Endothelial cell of umbilical vein (primary cell): ENCODE measurements around the gene OR7C2.

Experiments
- EZH2 ChIP-seq: IDR thresholded peaks from 2 replicates; pipeline ENCODE4 v1.6.1; 2012; ENCODE audit warnings: borderline replicate concordance, low read depth, mild to moderate bottlenecking, moderate library complexity, low read length, inconsistent platforms; ENCODE audit not compliant: severe bottlenecking
- FOS ChIP-seq: IDR thresholded peaks from 2 replicates; pipeline ENCODE4 v1.6.1; 2011; ENCODE audit warnings: mild to moderate bottlenecking, low read length, moderate library complexity, borderline replicate concordance; ENCODE audit not compliant: insufficient read depth
- GATA2 ChIP-seq: IDR thresholded peaks from 2 replicates; pipeline ENCODE4 v1.7.0; 2011; ENCODE audit warnings: low read depth, mild to moderate bottlenecking, moderate library complexity, mixed read lengths, low read length; ENCODE audit not compliant: insufficient read length, insufficient read depth
- JUN ChIP-seq: IDR thresholded peaks from 2 replicates; pipeline ENCODE4 v1.6.1; 2011; ENCODE audit warnings: borderline replicate concordance, low read depth; ENCODE audit not compliant: insufficient read length, insufficient read depth
- MAX ChIP-seq: IDR thresholded peaks from 2 replicates; pipeline ENCODE4 v1.6.1; 2011; ENCODE audit not compliant: insufficient read depth, insufficient read length
- MYC ChIP-seq: IDR thresholded peaks from one replicate; pipeline ENCODE4 v1.6.1; 2011; ENCODE audit warnings: mild to moderate bottlenecking, low read depth, low read length
- POLR2A ChIP-seq: IDR thresholded peaks from 2 replicates; pipeline ENCODE4 v1.6.1; 2012; ENCODE audit warnings: low read depth, mild to moderate bottlenecking, control low read depth, low read length
- POLR2AphosphoS5 ChIP-seq: IDR thresholded peaks from 2 replicates; pipeline ENCODE4 v1.6.1; 2012; ENCODE audit warnings: low read depth, mild to moderate bottlenecking, control low read depth, low read length, moderate library complexity; ENCODE audit not compliant: insufficient read depth
- TF ChIP-seq, protein P1 (sequence below), 2 donors: IDR thresholded peaks; 1 replicate in 1 of 2; 2 replicates in 1 of 2; pipeline ENCODE4 v1.5.1; 2011; ENCODE audit warnings: low read length in 2 of 2, mild to moderate bottlenecking in 2 of 2, moderate library complexity in 2 of 2, control low read depth in 1 of 2, inconsistent platforms in 1 of 2, low read depth in 1 of 2; ENCODE audit not compliant: insufficient read depth in 1 of 2; ENCODE audit errors: extremely low read depth in 1 of 2

DNA sequence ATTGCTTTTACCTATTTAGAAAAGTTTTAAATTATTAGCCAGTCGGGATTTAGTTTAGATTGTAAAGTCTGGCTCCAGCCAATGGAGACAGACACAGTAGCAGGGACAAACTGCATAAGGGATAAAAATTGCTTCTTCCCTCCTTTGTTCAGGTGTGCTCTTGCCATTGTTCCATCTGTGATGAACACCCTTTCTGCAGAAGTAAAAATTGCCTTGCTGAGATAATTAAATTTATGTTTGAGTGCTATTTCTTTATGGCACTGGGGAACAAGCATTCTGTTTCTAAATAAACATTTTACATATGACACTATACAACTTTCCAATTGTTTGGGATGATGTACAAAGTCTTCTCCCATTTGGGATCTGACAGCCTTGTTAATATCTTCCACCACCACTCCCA is 18.0 kb downstream of the OR7C2 start:
- TF ChIP-seq, protein P1, sequence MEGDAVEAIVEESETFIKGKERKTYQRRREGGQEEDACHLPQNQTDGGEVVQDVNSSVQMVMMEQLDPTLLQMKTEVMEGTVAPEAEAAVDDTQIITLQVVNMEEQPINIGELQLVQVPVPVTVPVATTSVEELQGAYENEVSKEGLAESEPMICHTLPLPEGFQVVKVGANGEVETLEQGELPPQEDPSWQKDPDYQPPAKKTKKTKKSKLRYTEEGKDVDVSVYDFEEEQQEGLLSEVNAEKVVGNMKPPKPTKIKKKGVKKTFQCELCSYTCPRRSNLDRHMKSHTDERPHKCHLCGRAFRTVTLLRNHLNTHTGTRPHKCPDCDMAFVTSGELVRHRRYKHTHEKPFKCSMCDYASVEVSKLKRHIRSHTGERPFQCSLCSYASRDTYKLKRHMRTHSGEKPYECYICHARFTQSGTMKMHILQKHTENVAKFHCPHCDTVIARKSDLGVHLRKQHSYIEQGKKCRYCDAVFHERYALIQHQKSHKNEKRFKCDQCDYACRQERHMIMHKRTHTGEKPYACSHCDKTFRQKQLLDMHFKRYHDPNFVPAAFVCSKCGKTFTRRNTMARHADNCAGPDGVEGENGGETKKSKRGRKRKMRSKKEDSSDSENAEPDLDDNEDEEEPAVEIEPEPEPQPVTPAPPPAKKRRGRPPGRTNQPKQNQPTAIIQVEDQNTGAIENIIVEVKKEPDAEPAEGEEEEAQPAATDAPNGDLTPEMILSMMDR (IDR thresholded peaks at IDR 0.05; ENCODE audit: extremely low read depth in 1 of 2, insufficient read depth in 1 of 2, low read depth in 1 of 2, low read length in 2 of 2): no peak
- no peak for TF ChIP-seq EZH2
- TF ChIP-seq POLR2A: no peak
- TF ChIP-seq POLR2AphosphoS5: no peak
- no peak for TF ChIP-seq FOS
- no peak for TF ChIP-seq MAX
- no peak for TF ChIP-seq MYC
- no peak for TF ChIP-seq JUN
- TF ChIP-seq GATA2: no peak
